Retinal pigment epithelial cell (primary cell): Measurements from ENCODE around the gene ZNF462.
A peak's percentile ranks its signal among the peaks of the same experiment; 100 is the strongest.

Source experiments
- DNase-seq: peaks from one replicate; pipeline ENCODE4 v3.0.0-alpha.2; 2010; ENCODE audit warnings: low read depth
- H3K4me3 ChIP-seq: 2 replicates; pipeline ENCODE4 v1.5.1; 2011; ENCODE audit warnings: mild to moderate bottlenecking, low read length, control low read depth, moderate library complexity
- TF ChIP-seq, protein P1 (sequence below): conservative IDR thresholded peaks from 2 replicates; pipeline ENCODE4 v1.5.1; 2011; ENCODE audit warnings: low read depth, low read length, control low read depth, inconsistent platforms

Gene ZNF462

DNA sequence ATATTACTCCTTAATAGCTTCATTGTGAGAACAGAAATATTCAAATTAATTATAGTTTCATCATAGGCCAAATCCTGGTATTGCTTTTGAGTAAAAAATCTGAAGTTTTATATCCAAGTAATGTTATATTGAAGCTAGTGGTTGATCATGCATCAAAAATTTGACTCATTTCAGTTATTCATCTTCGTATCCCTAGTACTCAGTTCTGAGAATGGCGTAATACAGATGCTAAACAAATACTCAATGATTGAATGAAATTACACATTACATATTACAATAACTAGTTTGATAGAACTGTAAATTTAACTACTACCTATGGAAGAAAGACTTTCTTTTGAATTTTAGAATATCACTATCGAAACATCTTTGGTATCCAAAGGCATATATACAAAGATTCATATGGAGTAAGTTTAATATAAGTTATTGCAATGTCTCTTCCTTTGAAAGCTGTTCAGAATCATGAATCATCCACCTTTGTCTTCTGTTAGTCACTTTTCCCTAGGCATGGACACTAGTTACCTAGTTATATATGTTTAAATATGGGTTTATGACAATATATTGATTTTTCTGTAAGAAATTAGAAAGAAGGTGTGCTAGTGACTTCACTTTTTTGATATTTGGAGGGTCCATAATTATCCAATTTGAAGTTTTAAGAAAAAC lies 5.0 kb upstream of the ZNF462 start:
- no peak for DNase-seq

DNA sequence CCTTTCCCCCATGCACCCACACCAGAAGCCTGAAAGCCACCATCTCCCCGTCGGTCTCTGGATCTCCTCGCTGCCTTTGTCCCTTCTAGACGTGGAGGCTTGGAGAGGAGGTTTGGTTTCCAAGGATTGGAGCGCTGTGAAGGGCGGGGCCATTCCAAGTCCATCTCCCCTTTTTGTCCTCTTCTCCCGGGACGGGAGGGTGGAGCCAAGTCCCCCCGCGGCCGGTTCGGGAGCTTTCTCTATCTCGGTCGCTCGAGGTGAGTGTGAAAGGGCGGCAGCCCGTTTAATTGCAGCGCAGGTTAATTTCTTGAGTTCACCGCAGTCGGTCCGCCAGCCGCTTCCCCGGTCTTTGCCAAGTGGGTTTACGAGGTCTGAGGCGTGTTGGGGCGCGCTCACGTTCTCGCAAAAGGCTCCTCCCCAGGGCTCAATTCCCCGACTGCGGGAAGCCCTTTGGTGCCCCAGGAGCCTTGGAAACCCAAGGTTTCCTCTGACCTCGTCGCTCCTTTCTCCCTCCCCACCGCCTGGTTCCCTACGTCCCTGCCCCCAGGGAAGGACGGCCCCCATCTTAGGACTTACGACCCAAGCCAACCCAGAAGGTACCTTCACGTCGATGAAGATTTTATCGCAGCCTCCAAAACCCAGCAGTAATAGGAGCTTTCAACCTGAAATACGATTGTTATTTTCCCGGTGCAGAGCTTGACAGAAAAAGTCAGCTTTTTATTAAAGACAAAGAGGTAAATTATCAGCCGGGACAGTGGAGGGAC lies 2.8 kb upstream of the ZNF462 start:
- TF ChIP-seq, protein P1, sequence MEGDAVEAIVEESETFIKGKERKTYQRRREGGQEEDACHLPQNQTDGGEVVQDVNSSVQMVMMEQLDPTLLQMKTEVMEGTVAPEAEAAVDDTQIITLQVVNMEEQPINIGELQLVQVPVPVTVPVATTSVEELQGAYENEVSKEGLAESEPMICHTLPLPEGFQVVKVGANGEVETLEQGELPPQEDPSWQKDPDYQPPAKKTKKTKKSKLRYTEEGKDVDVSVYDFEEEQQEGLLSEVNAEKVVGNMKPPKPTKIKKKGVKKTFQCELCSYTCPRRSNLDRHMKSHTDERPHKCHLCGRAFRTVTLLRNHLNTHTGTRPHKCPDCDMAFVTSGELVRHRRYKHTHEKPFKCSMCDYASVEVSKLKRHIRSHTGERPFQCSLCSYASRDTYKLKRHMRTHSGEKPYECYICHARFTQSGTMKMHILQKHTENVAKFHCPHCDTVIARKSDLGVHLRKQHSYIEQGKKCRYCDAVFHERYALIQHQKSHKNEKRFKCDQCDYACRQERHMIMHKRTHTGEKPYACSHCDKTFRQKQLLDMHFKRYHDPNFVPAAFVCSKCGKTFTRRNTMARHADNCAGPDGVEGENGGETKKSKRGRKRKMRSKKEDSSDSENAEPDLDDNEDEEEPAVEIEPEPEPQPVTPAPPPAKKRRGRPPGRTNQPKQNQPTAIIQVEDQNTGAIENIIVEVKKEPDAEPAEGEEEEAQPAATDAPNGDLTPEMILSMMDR = no peak
- peak overlapping the region; percentile 93 for H3K4me3 ChIP-seq
- DNase-seq = no peak

More for the DNA sequence above, 5.0 kb upstream of the ZNF462 start:
- TF ChIP-seq, protein P1 = no peak
- H3K4me3 ChIP-seq = no peak overlapping the region

DNA sequence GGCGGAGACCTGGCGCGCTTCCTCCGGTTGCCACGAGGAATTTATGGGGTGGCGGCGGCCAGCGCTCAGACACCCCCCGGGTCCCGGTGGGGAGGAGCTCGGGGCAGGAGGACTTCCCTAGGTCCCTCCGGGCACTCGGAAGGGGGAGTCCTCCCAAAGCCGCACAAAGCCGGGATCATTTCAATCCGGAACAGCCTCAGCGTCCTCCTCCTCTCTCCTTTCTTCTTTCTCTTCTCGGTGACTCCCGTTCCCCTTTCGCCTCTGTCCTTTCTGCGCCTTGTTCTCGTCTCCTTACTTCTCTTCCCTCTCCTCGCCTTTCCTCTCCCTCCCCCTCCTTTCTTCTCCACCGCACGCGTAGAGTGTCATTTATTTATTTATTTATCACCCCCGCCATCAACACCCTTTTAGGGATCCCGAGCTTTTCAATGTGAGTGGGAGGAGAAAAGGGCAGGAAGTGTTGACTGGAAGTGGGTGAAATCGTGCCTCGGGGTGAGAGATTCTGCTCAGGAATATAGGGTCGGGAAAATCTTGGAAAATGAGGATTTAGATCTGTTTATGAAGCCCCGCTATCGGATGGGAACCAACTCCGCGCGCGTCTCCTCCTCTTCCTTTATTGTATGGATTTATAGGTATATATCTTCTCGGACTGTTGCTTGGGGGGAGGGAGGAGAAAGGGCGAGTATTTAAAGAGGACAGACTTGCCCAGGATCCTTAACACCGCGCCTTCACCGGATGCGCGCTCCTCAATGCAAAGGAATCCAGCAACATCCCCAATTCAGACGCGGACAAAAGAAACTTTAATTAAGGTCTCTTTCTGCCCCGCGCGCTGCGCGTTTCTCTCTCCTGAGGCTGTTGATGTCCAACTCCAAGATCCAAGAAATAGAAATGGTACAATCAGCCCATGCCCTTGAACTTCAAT lies 2.0 kb upstream of the ZNF462 start:
- TF ChIP-seq, protein P1 = no peak
- H3K4me3 ChIP-seq = peak overlapping the region; percentile 93
- DNase-seq = no peak

DNA sequence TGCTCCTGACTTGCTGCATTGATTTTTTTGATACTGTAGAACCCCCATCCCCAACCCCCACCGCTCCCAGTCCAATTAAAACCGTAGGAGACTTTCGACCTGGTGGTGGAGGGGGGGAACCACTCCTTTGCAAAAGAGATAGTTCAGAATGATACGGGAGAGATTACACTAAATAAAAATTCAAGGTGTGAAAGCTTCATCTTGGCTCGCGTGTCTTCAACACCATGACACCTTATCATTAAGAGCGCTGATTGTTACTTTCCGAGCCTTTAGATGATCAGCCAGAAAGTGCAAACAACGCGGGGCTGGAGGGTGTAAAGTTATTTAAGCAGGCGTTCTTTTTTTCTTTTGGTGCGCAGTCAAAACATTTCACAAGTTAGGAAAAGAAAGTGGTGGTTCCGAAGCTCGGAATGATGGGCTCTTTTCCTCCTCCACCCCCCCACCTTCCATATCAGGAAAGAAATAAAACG lies 1.3 kb upstream of the ZNF462 start:
- TF ChIP-seq, protein P1 = no peak
- peak overlapping the region; percentile 93 for H3K4me3 ChIP-seq
- no peak for DNase-seq

DNA sequence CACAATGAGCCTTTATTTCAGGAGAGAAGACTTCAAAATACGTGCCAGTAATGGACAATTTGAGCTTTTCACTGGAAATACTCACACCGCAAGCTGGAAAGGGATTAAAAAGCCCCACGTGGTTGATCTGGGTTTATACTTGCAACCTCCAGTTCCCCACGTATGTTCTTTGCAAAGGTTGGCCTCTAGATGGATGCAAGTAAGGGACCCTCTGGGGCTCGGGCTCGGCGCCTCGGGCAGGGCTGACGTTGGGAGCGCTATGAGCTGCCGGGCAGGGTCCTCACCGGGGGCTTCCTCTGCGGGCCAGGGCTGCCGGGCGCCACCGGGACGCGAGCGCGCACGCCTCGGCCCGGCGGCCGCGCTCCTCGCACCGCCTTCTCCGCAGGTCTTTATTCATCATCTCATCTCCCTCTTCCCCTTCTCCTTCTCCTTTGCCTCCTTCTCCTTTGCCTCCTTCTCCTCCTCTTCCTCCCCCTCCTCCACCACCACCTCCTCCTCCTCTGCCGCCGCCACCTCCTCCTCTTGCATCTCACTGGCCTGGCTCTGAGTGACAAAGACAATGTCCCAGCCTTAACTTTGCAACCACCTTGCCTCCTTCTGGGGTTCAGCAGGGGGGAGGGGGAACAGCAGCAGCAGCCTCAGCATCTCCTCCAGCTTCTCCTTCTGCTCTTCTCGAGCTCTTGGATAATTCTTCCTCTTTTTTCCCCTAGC lies 701 bp upstream of the ZNF462 start:
- DNase-seq = peak; percentile 55
- H3K4me3 ChIP-seq = peak overlapping the region; percentile 93
- TF ChIP-seq, protein P1 = peak; percentile 7

DNA sequence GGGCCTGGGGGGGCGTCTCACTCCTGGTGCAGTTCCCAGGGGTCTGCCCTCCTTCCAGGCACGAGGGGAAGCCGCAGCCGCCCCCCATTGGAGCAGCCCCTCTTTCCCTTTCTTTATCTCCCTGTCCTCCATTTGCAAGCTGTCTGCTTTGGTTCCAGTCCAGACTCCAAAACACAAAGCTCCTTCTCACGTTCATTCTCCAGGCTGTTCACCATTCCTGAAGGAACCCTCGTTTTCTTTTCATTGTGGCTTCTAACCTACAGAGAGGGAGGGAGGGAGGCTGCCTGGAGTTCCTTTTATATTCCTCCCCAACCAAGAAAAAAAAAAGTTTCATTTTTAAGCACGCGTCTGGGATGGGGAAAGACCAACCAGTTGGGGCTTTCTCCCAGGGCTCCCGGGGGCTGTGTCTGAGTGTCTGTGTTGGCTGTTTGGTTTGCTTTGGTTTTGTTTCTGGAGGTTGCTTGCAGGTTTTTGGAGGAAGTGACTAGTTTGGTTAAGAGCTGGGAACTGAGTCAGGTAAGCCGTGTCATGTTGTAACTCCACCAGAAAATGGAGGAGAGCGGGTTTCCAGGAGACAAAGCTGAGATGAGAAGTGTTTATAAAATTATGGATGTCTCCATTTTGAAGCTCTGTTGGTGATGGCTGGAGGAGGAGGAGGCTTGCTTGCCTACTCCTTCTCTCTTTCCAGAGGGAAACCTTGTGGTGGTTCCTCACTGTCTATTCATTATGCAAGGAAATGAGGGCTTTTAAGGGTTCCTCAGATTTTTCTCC lies 1.6 kb downstream of the ZNF462 start:
- TF ChIP-seq, protein P1 = no peak
- H3K4me3 ChIP-seq = peak overlapping the region; percentile 93
- DNase-seq = no peak
